Mammary microvascular endothelial cell (primary cell): ENCODE data around the gene RWDD3. TPM values are rescaled to one million over a fixed set of nuclear protein-coding genes. Genes with fewer than 3 reads are reported as not detected.

Experiments used
- total RNA-seq: library from RNA; depleted of rRNA; stranded (reverse); fragments of >200 nt; gene quantifications from 2 replicates; pipeline ENCODE4 v1.2.3, GENCODE V29; 2015

RWDD3 gene, protein sequence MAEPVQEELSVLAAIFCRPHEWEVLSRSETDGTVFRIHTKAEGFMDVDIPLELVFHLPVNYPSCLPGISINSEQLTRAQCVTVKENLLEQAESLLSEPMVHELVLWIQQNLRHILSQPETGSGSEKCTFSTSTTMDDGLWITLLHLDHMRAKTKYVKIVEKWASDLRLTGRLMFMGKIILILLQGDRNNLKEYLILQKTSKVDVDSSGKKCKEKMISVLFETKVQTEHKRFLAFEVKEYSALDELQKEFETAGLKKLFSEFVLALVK
- 7.8 and 9.7 TPM in 2 replicates for total RNA-seq

GRCh38 chr1:95233737-95234500 lies at the start of gene RWDD3:
Gene RWDD3 (plus strand): TSS chr1:95234210. CDS start chr1:95234231, 21 bp downstream.

Other genes starting within 250 kb of the RWDD3 start
- gene ALG14, start 161.3 kb upstream of the RWDD3 start, total RNA-seq, result 1.3 and 1.6 TPM in 2 replicates
- 0.07 and 0.10 TPM in 2 replicates for gene TLCD4, start 116.9 kb upstream of the RWDD3 start, total RNA-seq